Esophagus (tissue), 2 donors: ENCODE measurements around the gene USP53. TPM values are rescaled to one million over a fixed set of nuclear protein-coding genes. Genes with fewer than 3 reads are reported as not detected.
"Not testable (repeated sequence)": the region's sequence is repeated elsewhere in the genome, so short reads cannot be mapped to it uniquely, and the experiment has no call there.

Experiments used
- H3K27ac ChIP-seq, 2 donors: one replicate each; pipeline ENCODE4 v1.5.1; 2013; ENCODE audit warnings: low read depth in 2 of 2, mild to moderate bottlenecking in 2 of 2, inconsistent platforms in 1 of 2, low read length in 1 of 2, moderate library complexity in 1 of 2
- H3K27me3 ChIP-seq, 2 donors: one replicate each; pipeline ENCODE4 v1.6.1; 2013; ENCODE audit warnings: low read length in 2 of 2, control low read depth in 1 of 2, mild to moderate bottlenecking in 1 of 2; ENCODE audit not compliant: insufficient read depth in 2 of 2, control insufficient read depth in 1 of 2
- H3K36me3 ChIP-seq, 2 donors: one replicate each; pipeline ENCODE4 v1.6.1; 2013; ENCODE audit warnings: low read length in 1 of 2; ENCODE audit not compliant: control insufficient read depth in 2 of 2, insufficient read depth in 2 of 2
- H3K4me1 ChIP-seq, 2 donors: one replicate each; pipeline ENCODE4 v1.6.1; 2013; ENCODE audit warnings: low read length in 1 of 2; ENCODE audit not compliant: control insufficient read depth in 2 of 2, insufficient read depth in 2 of 2
- H3K4me3 ChIP-seq, 2 donors: one replicate each; pipeline ENCODE4 v1.5.1; 2013; ENCODE audit warnings: low read length in 2 of 2, mild to moderate bottlenecking in 2 of 2, low read depth in 1 of 2, moderate library complexity in 1 of 2
- H3K9me3 ChIP-seq, 2 donors: one replicate each; pipeline ENCODE4 v1.6.1; 2013; ENCODE audit warnings: mild to moderate bottlenecking in 2 of 2, low read depth in 1 of 2, low read length in 1 of 2, moderate library complexity in 1 of 2; ENCODE audit not compliant: control insufficient read depth in 2 of 2, insufficient read depth in 1 of 2
- WGBS, 2 donors: extraction: QIAGEN DNeasy Blood & Tissue Kit; methylation state at CpG; one replicate each; pipeline ENCODE4 v1.1.7; 2013; 5-methylcytosine and 5-hydroxymethylcytosine counted together
- polyA plus RNA-seq, 2 donors: library from polyadenylated mRNA; stranded (reverse); fragments of 200-250 nt; gene quantifications; one replicate each; pipeline ENCODE4 v1.2.3, GENCODE V29; 2013
- donor health status: healthy with polysubstance abuse.
- donor health status: Bipolar disorder and iron deficiency.

Gene USP53
- polyA plus RNA-seq, 2 donors, result 9.1 to 15.1 TPM

- Histone ChIP-seq H3K4me3 (no peak within 1 kb of the TSS), H3K4me1 (no peaks in the 10 kb centered on the region), H3K27ac (no peak within 1 kb of the TSS), H3K27me3 (no peaks in the 10 kb centered on the region), H3K9me3 (no peaks in the 10 kb centered on the region), H3K36me3 (no peaks in the 10 kb centered on the region)
- 71 to 80% methylated on average over 6 of the region's 6 CpGs for WGBS, 2 donors
Measured at GRCh38 chr4:119321921-119322687, 109.6 kb downstream of the USP53 start, which contains the start of gene FABP2. Gene FABP2 (minus strand): TSS chr4:119322138. CDS start chr4:119322102, 36 bp downstream.

GRCh38 chr4:119328695-119329094 lies 116.2 kb downstream of the USP53 start:
- WGBS, 2 donors, result 64 to 76% methylated on average over 2 of the region's 2 CpGs
- Histone ChIP-seq H3K4me3 (no peak overlapping the region), H3K27ac (no peak overlapping the region), H3K36me3 (no peaks in the 10 kb centered on the region), H3K4me1 (no peaks in the 10 kb centered on the region), H3K9me3 (no peaks in the 10 kb centered on the region), H3K27me3 (no peaks in the 10 kb centered on the region)

GRCh38 chr4:119329835-119330620 lies 117.5 kb downstream of the USP53 start:
- no peak overlapping the region for H3K4me3 ChIP-seq
- H3K36me3 ChIP-seq, result no peaks in the 10 kb centered on the region
- no peaks in the 10 kb centered on the region for H3K4me1 ChIP-seq
- H3K9me3 ChIP-seq, result no peaks in the 10 kb centered on the region
- H3K27me3 ChIP-seq, result no peaks in the 10 kb centered on the region
- 61 to 65% methylated on average over 2 of the region's 2 CpGs for WGBS, 2 donors
- no peak overlapping the region for H3K27ac ChIP-seq

- not testable (repeated sequence) for H3K9me3 ChIP-seq, H3K36me3 ChIP-seq, H3K4me1 ChIP-seq, H3K27ac ChIP-seq, H3K27me3 ChIP-seq, H3K4me3 ChIP-seq
- WGBS, 2 donors, result 63 to 76% methylated on average over 3 of the region's 4 CpGs
Measured at GRCh38 chr4:119336332-119336979, 123.9 kb downstream of the USP53 start.

DNA sequence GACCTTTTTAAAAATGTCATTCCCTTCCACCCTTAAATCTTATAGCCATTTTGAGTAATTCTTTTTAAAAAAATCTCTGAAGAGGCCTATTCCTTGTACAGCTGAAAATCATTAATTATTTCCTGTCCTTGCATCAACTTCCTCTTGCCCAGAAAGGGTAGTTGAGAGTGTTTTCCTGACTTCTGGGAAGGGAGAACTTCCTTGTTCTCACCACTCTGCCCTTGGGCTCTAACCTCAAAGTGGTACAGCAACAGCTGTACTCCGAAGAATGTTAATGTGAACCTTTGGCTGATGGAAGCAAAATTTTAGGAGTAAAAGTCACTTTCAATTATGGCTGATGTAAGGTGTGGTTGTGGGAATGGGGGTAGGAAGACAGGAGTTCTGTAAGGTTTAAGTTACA lies 124.5 kb downstream of the USP53 start:
- WGBS, 2 donors, result 44 to 53% methylated on average over 1 of the region's 1 CpG
- H3K27ac ChIP-seq, result no peak overlapping the region
- H3K4me3 ChIP-seq, result no peak overlapping the region

GRCh38 chr4:119339895-119340294 lies 127.4 kb downstream of the USP53 start:
- not testable (repeated sequence) for H3K4me1 ChIP-seq, H3K4me3 ChIP-seq, H3K9me3 ChIP-seq, H3K36me3 ChIP-seq, H3K27me3 ChIP-seq, H3K27ac ChIP-seq

More for the DNA sequence above, 124.5 kb downstream of the USP53 start:
- no peaks in the 10 kb centered on the region for H3K36me3 ChIP-seq
- no peaks in the 10 kb centered on the region for H3K9me3 ChIP-seq
- H3K27me3 ChIP-seq, result no peaks in the 10 kb centered on the region
- no peaks in the 10 kb centered on the region for H3K4me1 ChIP-seq

DNA sequence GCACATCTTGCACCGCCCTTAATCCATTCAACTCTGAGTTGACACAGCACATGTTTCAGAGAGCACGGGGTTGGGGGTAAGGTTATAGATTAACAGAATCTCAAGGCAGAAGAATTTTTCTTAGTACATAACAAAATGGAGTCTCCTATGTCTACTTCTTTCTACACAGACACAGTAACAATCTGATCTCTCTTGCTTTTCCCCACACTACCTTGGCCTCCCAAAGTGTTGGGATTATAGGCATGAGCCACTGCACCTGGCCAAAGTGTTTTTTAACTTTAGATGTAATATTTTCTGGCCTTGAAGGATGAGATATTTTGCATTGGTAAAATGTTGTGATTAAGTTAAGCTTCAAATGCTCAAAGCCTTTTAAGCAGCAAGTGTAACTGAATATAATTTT lies 130.8 kb downstream of the USP53 start:
- not testable (repeated sequence) for H3K27ac ChIP-seq
- no CpG with 5 or more reads among the region's 2 CpGs for WGBS, 2 donors

More for the DNA sequence above, 130.8 kb downstream of the USP53 start:
- H3K9me3 ChIP-seq, H3K4me1 ChIP-seq, H3K27me3 ChIP-seq, H3K36me3 ChIP-seq, H3K4me3 ChIP-seq: not testable (repeated sequence)

Other genes starting within 250 kb of the USP53 start
- gene MYOZ2, start 76.9 kb upstream of the USP53 start, polyA plus RNA-seq, result under 1 TPM; 0.09 to 0.18 TPM
- gene FABP2, start 109.4 kb downstream of the USP53 start, polyA plus RNA-seq, result not detected